Activated naive CD4-positive, alpha-beta T cell treated with anti-CD3 and anti-CD28 coated beads, Interleukin-2, amount 50 U/mL, for 16 hours (primary cell): ENCODE results near the gene IGF1R.
"Not testable (repeated sequence)": the region's sequence is repeated elsewhere in the genome, so short reads cannot be mapped to it uniquely, and the experiment has no call there.

Experiments used
- DNase-seq: peaks from one replicate; pipeline ENCODE4 v3.0.0-alpha.2; 2020

IGF1R gene

DNA sequence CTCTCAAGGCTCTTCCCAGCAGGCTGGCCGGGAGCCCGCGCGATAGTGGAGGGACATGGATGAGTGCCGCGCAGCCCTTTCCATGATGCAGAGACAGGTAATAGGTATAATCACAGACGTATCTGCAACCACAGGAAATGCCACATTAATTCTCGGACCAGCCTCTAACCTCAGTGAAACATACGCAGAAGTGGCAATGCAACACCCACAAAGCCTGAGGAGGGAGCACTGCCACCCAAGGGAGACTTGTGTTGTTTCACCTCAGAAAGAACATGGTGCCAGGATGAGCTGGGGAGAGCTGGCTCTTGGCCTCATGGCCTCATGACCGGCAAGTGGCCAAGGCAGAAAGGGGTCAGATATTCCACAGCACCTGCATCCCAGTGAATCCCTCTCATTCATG, 320.2 kb downstream of the IGF1R start:
- no peak for DNase-seq

DNA sequence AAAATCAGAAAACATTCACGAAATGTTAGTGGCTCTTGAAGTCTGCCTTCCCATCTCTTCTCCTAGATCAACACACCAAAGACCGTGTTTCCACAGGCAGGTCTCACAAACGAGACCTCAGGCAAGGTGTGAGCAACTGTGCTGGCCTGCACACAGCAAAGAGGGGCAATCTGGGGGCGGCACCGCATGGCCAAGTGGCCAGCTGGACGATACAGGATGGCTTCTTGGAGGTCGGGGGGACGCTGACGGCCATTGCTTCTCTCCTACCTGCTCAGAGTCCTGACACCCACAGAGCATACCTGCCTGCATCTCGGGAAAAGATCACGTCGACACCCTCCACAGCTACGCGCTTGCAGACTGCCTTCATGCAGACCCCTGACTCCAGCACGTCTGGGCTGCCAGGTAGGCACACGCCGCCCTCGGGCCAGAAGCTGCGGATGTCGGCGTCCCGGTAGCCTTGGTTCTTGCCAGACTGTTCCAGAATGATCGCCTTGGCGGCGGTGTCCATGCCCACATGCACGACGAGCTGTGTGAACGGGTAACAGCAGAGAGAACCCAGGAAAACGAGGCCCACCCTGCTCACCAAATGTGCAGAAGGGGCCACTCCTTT, 320.9 kb downstream of the IGF1R start:
- DNase-seq = no peak

DNA sequence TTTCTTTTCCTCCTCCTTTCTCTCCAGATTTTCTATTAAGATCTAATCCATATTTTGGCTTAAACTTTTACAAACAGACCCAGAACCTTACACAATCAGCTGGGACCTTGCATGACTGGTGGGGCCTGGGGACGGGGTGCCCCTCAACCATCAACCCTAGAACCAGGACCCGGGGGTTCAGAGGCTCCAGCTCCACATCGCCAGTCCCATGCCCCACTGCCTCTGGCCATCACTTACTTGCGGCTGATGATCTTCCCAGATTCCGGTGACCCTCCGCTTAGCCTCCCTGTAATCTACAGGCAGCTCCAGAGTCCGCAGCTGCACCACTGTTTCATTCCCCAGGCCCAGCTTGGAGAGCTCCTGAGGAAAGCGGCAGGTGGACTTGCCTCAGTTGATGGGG, 322.5 kb downstream of the IGF1R start:
- DNase-seq = no peak

DNA sequence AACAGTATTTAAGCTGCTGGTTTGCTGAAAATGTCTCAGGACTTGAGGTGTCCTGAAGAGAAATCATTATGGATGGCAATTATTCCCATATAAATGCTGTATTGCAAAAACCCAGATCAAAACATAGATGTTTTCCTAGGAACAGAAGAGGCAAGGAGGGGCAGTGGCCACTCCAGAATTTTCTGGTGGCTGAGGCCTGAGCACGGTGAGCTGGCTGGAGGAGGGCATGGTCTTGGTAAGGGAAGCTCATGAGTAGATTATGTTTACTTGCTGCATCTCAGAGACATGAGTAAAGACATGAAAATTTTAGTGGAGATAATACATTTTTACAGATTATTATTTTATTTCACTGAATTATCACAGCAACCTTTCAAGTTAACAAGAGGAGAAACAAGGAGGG, 328.2 kb downstream of the IGF1R start:
- DNase-seq = no peak

DNA sequence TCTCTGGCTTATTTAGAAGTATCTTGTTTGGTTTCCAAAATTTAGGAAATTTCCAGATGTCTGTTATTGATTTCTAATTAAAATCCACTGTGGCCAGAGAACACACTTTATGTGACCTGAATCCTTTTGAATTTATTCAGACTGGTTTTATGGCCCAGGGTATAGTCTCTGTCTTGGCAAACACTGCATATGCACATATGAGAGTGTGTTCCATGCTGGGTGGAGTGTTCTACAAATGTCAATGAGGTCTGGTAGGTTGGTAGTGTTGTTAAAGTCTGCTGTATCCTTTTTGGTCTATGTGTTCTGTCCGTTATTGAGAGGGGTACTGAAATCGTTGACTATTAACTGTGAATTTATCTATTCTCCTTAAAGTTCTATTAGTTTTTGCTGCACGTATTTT, 329.1 kb downstream of the IGF1R start:
- DNase-seq = no peak

DNA sequence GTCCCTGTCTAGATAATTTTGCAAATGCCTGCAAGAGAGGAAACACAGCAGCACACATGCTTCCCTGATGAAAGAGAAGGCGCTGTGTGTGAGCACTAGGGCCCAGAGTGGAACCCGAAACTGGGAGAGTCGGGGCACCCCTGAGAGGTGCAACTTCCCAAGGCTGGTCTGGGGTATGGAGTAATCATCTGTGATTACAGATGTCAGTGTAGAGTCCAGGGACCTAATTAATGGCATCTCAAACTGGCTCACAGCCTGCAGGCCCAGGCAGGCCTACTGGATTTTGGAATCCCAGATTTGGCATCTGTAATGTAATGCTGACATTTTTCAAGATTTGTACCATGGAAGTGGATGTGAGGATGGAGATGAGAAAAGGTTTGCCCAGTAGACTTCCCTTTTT, 329.8 kb downstream of the IGF1R start:
- DNase-seq = no peak

DNA sequence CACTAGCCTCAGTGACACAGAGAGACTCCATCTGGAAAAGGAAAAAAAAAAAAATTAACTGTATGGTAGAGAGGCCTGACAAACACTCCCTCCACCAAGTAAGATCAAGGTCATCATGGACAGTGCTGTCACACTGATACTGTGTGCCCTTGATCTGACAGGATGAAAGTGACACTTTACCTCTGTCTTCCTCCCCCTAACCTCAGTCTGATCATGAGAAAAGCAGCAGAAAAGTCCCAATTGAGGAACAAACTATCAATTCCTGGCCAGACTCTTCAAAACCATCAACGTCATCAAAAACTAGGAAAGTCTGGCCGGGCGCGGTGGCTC, 332.5 kb downstream of the IGF1R start:
- no peak for DNase-seq

DNA sequence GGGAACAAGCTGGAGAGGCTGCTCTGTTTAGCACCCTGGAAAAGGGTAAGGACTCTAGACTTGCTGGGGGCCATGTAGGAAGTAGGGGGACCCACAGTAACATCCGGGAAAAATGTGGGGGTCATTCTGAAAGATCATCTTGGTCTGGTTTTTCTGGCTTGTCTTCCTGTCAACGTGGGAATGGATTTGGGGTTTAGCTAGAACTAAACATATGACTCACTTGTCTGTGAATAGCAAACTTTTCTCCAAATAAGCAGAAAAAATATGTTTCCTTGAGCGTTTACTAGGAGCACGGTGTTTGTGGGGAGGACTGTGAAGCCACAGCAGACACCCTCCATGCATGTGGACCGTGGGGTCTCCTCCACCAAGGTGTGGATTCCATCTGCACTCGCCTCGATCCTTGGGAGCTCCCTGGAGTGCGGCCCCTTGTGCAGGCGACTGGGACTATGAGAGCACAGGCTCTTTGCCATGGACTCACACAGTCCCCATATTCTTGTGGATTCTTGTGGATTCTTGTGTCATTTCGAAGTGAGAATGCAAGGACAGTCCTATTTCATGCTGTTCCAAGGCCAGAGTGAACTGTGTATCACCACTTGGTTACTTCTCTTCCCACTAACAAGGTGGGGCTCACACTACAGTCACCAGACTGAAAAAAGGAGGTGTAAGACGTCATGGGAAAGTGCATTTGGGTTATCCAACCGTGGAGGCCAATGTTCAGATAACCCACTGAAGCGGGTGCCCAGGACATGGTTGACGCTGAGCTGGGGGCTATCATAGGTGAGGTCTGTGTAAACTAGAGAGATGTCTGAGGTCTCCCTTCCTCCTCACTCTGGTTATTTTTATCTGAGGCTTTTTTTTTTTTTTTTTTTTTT, 333.7 kb downstream of the IGF1R start:
- DNase-seq = no peak

DNA sequence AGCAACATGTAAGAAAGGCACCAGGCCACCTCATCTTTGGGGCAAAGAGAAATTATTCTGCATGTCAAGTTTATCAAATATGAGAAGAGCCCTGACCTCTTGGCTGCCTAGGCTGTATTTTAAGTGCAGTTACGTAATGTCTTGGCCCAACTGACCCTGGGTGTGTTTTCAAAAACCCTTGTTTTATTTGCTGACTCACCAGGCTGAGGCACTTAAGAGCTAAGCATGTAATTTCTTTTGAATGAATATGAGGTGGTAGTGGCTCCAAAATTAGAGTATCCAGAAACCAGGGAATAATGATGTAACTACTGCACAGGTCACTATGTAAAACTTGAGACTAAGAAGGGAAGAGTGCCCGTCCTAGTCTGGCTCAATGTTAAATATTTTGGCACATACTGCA, 335.0 kb downstream of the IGF1R start:
- DNase-seq = no peak

DNA sequence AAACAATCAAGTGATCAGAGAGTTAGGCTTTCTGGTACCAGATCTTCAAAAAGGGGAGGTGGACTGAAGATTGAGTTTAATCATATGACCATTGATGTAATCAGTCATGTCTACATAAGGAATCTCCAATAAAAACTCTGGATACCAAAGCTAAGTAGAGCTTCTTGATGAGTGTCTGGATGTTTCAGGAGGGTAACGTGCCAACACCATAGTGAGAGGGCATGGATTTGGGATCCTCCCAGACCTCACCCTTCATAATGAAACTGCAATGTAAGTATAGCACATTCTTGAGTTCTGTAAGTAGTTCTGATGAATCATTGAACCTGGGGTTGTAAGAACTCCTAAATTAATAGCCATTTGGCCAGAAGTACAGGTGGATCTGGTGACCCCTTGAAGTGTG, 337.9 kb downstream of the IGF1R start:
- DNase-seq = no peak

DNA sequence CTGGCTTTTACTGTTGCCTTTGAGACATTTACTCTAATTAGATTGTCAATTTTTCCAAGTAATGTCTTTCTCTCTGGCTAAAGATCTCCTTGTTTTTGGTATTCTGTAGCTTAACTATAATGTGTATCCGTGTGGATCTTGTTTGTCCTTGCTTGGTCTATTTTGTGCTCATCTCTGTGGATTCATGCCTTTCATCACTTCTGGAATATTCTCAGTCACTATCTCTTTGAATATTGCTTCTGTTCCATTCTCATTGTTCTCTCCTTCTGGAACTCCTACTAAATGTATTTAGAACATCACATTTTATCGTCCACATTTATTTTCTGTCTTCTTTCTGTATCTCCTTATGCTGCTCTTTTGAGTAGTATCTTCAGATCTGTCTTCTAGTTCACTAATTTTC, 346.6 kb downstream of the IGF1R start:
- no peak for DNase-seq

DNA sequence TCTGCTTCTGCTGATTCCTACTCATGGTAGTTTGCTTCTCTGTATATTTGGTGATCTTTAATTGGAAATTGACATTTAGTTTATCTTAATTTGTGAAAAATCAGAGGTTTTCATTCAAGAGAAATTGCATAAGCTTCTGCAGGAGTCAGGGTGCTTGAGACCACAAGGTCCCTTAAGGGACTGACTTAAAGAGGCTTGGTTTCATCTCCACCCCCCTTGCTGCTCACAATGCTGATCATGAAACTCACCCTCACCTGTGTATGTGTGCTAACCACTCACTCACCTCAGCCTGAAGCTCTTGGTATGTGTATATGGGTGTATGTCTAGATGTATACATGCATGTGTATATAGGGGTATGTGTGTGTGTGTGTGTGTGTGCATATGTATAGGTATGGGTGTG, 347.8 kb downstream of the IGF1R start:
- no peak for DNase-seq

DNA sequence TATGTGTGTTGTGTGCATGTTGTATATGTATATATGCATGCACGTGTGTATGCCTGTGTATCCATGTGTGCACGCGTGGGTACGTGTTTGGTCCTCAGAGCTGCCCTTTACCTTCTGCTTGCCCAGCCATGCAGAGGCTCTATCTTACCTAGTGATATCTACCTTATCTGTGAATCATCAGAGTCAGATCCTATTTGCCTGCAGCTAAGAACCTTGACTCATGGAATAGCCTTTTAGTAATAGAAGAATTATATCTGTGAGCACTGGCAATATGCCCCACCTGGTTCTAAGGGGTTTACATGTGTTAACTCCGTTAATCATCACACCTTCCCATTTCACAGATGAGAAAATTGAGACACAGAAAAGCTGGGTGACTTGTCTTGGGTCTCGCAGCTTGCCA, 348.3 kb downstream of the IGF1R start:
- no peak for DNase-seq

DNA sequence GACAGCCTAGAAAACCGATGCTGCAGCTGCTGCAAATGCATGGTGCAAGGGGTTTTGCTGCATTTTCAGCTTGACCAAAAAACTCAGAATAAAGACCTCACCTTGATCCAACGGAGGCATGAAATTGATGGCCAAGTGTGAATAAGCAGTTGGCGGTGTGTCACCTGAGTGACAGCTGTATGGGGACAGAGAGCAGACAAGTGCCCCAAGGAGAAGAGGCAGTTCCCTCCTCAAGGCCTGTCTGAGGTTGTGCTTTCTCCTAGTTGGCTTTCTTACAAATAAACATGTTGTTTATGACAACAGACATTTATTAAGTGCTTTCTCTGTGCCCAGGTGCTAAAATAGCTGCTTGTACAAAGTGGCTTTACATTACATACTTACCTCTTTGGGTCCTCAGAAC, 349.0 kb downstream of the IGF1R start:
- no peak for DNase-seq

DNA sequence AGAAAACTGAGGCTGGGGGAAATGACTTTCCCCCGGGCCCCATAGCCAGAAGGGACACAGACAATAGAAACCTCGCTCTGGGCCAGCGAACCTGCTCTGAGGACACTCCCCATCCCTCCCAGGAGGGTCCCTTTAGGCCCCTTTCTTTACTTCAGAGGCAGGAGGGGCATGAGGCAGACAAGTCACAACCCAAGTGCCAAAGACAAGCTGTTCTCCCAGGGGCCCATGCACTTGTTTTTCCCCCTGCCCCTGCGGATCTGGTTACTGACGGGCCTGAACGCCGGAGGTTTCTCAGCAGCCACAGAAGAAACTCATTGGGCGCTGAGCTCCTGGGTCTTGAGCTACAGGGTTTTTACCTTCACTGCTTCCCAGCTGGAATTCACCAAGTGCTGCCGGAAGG, 349.4 kb downstream of the IGF1R start:
- DNase-seq = no peak

DNA sequence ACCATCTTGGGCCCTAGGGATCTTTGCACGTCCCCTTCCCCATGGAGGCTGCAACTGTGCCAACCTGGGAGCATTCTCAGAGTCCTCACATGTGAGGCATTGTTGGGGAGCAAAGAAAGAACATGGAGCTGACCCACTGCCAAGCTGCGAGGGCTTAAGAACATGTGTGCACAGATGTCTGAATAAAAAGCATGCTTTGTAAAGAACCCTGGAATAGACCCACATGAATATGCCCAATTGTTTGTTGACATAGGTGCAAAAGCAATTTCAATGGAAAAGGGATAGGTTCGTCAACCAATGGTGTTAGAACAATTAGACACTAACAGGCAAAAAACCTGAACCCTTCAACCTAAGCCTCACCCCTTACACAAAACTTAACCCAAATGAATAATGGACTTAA, 349.9 kb downstream of the IGF1R start:
- no peak for DNase-seq

DNA sequence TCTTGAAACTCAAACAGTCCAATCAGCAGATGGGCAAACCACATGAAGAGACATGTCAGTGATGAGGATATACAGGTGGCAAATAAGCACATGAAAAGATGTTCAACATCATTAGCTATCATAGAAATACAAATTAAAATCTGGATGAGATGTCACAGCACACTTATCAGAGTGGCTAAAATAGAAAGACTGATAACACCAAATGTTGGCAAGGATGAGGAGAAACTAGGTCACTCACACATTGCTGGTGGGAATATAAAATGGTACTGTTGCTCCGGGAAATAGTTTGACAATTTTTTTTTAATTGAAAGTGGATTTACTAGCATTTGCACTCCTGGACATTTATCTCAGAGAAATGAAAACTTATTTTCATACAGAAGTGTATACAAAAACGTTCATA, 350.9 kb downstream of the IGF1R start:
- no peak for DNase-seq

DNA sequence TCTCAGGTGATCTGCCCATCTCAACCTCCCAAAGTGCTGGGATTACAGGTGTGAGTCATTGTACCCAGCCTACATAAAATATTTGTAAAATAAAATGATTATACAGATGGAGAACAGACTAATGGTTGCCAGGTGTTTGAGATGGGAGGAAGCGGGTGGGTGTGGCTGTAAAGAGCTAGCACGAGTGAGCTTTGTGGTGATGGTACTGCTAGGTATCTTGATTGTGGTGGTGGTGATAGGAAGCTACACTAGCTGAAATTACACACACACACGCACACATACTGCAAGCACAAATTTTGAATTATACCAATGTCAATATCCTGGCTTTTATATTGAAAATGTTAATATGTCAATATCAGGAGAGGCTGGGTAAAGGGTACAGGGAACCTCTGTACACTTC, 353.9 kb downstream of the IGF1R start:
- DNase-seq = no peak

DNA sequence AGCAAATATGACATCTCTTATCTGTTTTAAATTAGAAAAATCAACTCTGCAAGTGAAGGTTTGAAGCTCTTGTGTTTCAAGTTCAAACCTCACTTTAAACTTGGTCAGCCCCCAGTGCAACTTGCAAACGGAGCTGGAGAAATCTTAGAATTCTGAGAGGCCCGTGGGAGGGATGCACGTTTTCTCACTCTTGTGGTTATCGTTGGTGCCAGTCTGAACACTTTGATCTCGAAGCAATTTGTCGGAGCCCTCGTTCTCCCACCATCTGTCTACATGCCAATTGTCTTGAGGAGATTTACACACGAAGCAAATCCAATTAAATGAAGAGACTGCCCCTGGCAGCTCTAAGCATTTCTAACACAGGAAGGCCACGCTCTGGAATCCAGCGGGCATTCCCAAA, 355.0 kb downstream of the IGF1R start:
- DNase-seq = not testable (repeated sequence)

DNA sequence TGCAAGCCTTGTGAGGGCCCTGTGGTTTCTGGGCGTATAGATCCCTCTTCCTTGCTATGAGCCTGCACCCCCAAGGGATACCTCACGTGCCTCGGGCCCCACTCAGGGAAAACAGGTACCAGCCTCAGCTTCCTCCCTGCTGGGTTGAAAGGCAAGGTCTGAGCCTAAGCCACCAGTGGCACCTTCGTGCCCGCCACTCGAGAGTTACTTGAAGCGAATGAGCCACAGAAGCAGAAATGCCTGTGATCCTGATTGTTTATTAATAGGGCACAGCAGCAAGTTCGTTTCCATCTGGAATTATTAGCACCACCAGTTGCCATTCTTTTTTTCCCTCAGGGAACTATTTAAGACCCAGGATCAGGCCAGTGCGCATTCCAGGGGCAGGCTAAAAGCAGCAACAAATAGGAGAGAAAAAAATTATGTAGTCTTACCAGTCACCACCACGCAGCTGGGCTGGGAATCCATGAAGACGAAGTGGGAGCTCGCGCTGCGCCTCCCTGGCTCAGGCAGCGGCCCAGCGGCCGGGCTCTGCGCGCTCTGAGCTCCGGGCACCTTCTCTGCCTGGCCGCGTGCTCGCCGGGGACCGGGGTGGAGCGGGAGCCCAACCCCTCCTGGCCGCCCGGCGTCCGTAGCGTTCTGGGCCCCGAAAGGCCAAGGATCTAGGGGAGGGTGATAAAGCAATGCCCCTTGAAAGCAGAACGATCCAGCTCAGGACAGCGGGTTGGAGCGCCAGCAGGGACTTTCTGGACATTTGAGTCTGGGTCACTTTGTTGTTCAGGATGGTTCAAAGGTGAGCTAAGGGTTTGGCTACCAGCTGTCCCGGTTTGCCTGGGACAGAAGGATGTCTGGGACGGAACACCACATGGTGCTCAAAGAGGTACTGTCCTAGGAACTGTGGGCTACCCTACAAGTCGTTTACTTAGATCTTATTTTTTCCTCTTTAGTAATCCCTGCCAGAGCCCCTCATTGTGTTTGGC, 356.9 kb downstream of the IGF1R start:
- not testable (repeated sequence) for DNase-seq

DNA sequence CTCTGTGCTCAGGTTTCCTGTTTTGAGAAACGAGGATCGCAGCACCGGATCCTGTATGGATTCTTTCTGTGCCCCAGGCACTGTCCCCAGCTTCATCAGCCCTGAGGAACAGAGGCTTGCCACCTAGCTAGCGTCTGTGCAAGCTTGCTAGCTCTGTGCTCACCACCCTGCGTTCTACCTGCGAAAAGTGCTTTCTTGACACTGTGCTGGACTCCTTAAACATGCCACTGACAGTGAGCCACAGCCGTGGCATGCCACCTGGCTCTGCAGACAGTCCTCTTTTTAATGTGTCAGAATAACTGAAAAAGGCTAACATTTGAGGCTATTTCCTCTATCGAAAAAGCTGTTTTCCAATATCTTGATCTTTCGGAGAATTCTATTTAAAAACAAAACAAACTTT, 357.8 kb downstream of the IGF1R start:
- no peak for DNase-seq

DNA sequence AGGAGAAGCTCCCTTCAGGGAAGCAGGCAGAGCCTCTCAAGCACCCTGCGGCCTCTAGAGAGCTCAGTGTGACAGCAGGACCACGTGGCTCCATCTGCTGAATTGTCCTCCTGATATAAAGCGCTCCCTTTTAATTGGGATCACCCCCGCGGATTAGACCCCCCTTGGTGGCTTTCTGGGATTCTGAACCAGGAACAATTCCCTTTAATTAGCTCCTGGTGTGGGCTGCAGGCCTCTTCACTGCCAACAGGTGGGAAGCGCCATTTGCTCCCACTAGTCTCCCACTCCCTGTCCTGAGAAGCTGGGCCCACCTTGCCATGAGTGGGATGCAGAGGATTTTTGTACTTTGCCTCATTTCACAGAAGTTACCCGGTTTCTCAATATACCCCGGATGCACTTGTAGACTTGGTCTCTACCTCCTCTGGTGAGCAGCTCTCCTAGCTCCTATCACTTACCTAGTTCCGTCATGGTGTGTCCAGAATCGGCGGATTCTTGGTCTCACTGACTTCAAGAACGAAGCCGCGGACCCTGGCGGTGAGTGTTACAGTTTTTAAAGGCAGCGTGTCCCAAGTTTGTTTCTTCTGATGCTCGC, 358.7 kb downstream of the IGF1R start:
- DNase-seq = no peak

DNA sequence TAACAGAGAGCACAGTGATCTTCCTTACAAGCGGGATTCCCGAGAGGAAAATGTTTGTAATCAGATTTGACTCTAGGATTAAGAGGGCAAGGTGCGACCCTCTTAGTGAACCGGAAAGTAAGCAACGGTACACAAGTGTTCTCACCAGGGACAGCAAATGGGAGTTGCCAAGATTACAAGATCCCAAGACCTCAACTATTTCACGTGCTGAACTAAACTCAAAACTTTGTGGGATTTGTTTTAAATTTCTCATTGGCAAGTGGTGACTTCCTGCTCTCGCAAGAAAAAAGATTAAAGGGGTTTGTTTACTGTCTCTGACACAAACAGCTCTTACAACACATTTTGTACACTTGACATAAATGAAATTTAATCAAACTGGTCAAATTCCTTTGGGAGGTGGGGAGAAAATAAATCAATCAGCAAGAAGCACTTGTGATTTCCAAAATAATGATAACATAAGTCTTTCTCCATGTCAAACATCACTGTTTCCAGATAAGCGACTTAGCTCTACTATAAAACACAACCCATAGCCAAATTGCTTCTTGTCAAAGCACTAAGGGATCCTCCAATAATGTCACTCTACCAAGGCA, 361.5 kb downstream of the IGF1R start:
- DNase-seq = no peak
